Erythroblast (primary cell): ENCODE results near the gene ZCCHC14.

ENCODE experiments used
- GATA1 ChIP-seq: IDR thresholded peaks from 2 replicates; pipeline ENCODE4 v1.6.1; 2011; ENCODE audit warnings: low read depth, mild to moderate bottlenecking, control low read depth, low read length, moderate library complexity
- POLR2A ChIP-seq: IDR thresholded peaks from 2 replicates; pipeline ENCODE4 v1.6.1; 2011; ENCODE audit warnings: mild to moderate bottlenecking, low read length

- no peak for TF ChIP-seq POLR2A
- TF ChIP-seq GATA1, result no peak
Observed at GRCh38 chr16:87418216-87418615, 74.6 kb downstream of the ZCCHC14 start.
